ENCODE data around the gene FBXO33. TPM values are rescaled to one million over a fixed set of nuclear protein-coding genes. Genes with fewer than 3 reads are reported as not detected.
A peak's percentile ranks its signal among the peaks of the same experiment; 100 is the strongest.

FBXO33 gene
- total RNA-seq, 1 donor from 2014 or later = 10.5 TPM

DNA sequence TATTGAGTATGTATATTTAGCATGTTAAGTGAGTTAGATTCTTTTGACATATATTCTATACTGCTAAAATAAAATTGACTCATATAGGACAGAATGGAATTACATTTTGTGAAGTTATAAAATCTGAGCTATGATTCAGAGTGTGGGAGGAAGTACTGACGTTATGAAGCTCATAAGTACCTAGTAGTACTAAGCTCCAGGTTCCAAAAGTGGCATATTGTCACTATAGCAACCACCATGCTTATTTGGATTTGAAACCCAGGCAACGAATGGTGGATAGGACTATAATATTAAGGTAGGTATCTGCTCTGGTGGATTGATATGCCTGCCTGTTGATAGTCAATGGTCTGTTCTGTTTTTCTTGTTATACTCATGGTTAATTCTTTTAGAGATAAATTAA lies 2.2 kb upstream of the FBXO33 start:
- no peak for DNase-seq (ENCODE audit: low spot score in 2 of 2, unreplicated experiment in 2 of 2)
- no peaks in the 10 kb centered on the region for H3K36me3 Mint-ChIP-seq
- H3K27ac Mint-ChIP-seq = no peak overlapping the region
- H3K27me3 Mint-ChIP-seq (ENCODE audit: low read depth) = no peaks in the 10 kb centered on the region
- H3K9me3 Mint-ChIP-seq = no peaks in the 10 kb centered on the region
- peaks cover 23% of the 10 kb centered on the region for H3K4me1 Mint-ChIP-seq
- no peak overlapping the region for H3K4me3 Mint-ChIP-seq
- TF ChIP-seq, protein P1, sequence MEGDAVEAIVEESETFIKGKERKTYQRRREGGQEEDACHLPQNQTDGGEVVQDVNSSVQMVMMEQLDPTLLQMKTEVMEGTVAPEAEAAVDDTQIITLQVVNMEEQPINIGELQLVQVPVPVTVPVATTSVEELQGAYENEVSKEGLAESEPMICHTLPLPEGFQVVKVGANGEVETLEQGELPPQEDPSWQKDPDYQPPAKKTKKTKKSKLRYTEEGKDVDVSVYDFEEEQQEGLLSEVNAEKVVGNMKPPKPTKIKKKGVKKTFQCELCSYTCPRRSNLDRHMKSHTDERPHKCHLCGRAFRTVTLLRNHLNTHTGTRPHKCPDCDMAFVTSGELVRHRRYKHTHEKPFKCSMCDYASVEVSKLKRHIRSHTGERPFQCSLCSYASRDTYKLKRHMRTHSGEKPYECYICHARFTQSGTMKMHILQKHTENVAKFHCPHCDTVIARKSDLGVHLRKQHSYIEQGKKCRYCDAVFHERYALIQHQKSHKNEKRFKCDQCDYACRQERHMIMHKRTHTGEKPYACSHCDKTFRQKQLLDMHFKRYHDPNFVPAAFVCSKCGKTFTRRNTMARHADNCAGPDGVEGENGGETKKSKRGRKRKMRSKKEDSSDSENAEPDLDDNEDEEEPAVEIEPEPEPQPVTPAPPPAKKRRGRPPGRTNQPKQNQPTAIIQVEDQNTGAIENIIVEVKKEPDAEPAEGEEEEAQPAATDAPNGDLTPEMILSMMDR (IDR thresholded peaks at IDR 0.05; ENCODE audit: unreplicated experiment) = no peak

DNA sequence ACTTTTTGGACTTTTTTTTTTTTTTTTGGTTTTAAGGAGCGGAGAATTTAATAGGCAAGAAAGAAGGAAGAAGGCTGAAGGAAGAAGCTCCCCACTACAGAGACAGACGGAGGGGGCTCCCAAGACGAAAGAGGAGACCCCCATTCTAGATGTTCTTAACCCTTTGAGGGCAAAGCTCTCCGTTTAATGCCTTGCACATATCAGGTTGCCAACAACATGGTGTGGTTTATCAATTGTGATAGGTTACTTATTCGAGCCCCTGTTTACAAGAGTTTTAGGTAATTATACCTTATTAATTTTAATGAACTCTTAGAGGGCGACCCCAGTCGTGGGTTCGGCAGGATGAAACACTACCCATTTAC lies 1.2 kb upstream of the FBXO33 start:
- H3K27me3 Mint-ChIP-seq (ENCODE audit: low read depth) = no peaks in the 10 kb centered on the region
- H3K27ac Mint-ChIP-seq = peak overlapping the region; percentile 97
- peaks cover 23% of the 10 kb centered on the region for H3K4me1 Mint-ChIP-seq
- H3K9me3 Mint-ChIP-seq = no peaks in the 10 kb centered on the region
- peak overlapping the region; percentile 98 for H3K4me3 Mint-ChIP-seq
- H3K36me3 Mint-ChIP-seq = no peaks in the 10 kb centered on the region
- no peak for DNase-seq (ENCODE audit: low spot score in 2 of 2, unreplicated experiment in 2 of 2)
- TF ChIP-seq, protein P1 (IDR thresholded peaks at IDR 0.05; ENCODE audit: unreplicated experiment) = no peak

DNA sequence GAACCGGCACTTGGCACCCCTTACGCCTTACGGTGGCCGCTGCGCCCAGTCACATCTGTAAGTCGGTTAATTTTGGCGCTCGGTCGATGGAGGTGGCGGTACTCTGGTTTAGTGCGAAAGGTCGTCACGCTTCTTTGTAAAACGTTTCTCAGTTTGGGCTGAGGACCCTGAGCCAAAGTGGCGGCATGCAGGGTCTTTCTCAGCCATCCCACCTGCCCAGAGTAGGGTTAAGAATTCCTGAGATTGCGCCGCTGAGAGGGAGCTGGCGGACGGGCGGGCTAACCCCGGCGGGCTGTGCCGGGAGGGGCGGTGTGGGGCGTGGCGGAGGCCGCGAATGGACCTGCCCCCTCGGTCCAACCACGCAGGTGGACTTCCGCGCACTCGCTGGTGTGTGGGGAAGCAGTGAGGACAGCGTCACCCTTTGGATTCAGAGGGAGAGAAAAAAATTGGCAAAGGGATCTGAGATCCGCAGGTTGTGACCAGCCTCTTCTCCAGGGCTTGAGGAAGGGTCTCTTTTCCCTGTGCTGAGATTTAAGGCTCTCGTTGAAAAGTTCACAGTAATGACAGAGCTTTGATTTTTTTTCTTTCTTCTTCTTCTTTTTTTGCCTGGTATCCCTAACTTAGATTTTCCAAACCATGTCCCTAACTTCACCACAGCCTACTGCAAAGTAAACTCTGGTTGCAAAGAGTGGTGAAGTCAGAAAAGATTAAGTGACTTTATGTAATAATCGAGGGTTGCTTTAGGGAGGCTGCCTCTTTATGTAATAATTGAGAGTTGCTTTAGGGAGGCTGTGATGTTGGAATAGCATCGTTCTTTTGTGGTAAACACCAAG lies 602 bp upstream of the FBXO33 start:
- DNase-seq (ENCODE audit: low spot score in 2 of 2, unreplicated experiment in 2 of 2) = peak; percentile 59 to 85
- TF ChIP-seq, protein P1 (IDR thresholded peaks at IDR 0.05; ENCODE audit: unreplicated experiment) = no peak
- no peaks in the 10 kb centered on the region for H3K9me3 Mint-ChIP-seq
- peak overlapping the region; percentile 98 for H3K4me3 Mint-ChIP-seq
- H3K27me3 Mint-ChIP-seq (ENCODE audit: low read depth) = no peaks in the 10 kb centered on the region
- H3K4me1 Mint-ChIP-seq = peaks cover 23% of the 10 kb centered on the region
- H3K36me3 Mint-ChIP-seq = no peaks in the 10 kb centered on the region
- H3K27ac Mint-ChIP-seq = peak overlapping the region; percentile 97

DNA sequence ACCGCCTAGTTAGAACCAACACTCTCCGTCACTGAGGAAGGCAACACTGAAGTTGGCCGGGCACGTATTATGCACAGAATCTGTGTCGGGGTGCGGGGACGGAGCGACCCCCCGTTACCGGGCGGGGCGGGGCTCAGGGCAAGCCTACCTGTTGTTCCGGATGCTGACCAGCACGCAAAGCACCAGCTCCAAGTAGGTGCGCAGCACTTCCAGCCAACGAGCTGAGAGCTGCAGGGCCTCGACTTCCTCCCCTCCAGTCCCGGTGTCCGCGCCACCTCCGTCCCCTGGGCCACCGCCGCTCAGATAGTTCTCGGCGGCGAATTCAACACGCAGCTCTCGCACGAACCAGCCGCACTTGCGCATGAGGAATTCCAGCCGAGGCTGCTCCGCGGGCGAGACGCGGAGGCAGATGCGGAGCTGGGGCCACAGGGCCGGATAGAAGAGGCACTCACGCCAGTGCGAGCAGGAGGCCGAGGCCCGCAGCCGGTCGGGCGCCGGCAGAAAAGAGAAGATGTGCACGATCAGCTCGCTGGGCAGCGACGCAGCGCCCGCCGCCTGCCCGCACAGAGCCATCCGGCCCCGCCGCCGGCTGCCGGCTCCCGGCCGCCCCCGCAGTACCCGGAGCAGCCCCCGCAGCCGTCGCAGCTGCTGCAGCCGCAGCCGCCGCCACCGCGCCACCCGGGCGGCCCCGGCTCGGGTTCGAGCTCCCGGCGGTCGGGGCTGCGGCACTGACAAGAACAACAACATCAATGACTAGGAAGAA lies 636 bp downstream of the FBXO33 start:
- H3K4me3 Mint-ChIP-seq = peak overlapping the region; percentile 98
- H3K9me3 Mint-ChIP-seq = no peaks in the 10 kb centered on the region
- H3K36me3 Mint-ChIP-seq = no peaks in the 10 kb centered on the region
- peak overlapping the region; percentile 100 for H3K27ac Mint-ChIP-seq
- TF ChIP-seq, protein P1 (IDR thresholded peaks at IDR 0.05; ENCODE audit: unreplicated experiment) = no peak
- peaks cover 26% of the 10 kb centered on the region for H3K4me1 Mint-ChIP-seq
- peak in 1 of 2 experiments; percentile 69 for DNase-seq (ENCODE audit: low spot score in 2 of 2, unreplicated experiment in 2 of 2)
- no peaks in the 10 kb centered on the region for H3K27me3 Mint-ChIP-seq (ENCODE audit: low read depth)

DNA sequence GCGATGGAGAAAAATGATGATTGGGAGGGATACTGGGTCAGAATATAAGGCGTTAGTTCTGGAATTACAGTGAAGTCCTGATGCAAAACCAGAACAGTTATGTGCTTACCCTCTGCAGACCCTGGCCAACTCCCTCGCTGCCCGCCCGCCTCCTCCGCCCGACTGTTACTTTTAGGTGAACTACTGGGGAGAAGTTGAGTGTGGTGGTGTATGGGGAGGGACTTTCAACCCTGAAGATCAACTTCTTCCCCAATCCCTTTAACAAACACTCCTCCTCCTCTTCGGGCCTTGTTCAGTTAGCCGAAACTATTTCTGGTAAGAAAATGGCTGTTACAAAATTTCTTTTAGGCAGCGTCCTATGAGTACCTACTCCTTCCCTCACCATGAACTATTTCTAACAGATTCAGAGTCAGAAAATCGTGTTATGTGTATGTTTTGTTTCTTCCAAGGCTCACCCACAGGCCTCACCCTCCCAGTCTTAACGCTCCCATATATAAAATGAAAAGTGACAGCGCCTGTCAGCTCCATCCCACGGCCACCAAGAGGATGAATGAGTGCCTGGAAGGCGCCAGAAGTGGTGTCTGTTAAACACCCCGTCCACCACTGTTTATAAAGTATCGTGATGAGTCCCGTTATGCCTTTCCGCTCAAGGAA lies 1.3 kb downstream of the FBXO33 start:
- H3K27ac Mint-ChIP-seq = peak overlapping the region; percentile 96
- TF ChIP-seq, protein P1 (IDR thresholded peaks at IDR 0.05; ENCODE audit: unreplicated experiment) = no peak
- no peaks in the 10 kb centered on the region for H3K27me3 Mint-ChIP-seq (ENCODE audit: low read depth)
- H3K4me1 Mint-ChIP-seq = peaks cover 30% of the 10 kb centered on the region
- H3K4me3 Mint-ChIP-seq = peak overlapping the region; percentile 95
- H3K36me3 Mint-ChIP-seq = no peaks in the 10 kb centered on the region
- no peaks in the 10 kb centered on the region for H3K9me3 Mint-ChIP-seq
- no peak for DNase-seq (ENCODE audit: low spot score in 2 of 2, unreplicated experiment in 2 of 2)
